IMR-90 (cell line): ENCODE measurements around the gene CLDN7. TPM values are rescaled to one million over a fixed set of nuclear protein-coding genes. Genes with fewer than 3 reads are reported as not detected.

ENCODE experiments used
- ATAC-seq: fragments of 200-7000 bp; cut with Tn5 transposase; 2 replicates; pipeline ENCODE4 v1.9.1; 2020; ENCODE audit warnings: low read depth, mild to moderate bottlenecking, moderate library complexity
- BruUV-seq: library from RNA; stranded (reverse); fragments of 400-500 nt; replicated peaks from 2 replicates; lab custom pipeline; 2021; lab: Mats Ljungman, UMichigan
- CTCF ChIA-PET: fragments of 300-600 bp; formaldehyde crosslinking; extraction: SDS; loops from one replicate; lab custom pipeline; 2021; ENCODE audit warnings: antibody characterized with exemption; lab: Yijun Ruan, JAX
- POLR2A ChIA-PET: fragments of 300-600 bp; sonication (Branson Sonifier 250); formaldehyde crosslinking; loops from one replicate; lab custom pipeline; 2022; ENCODE audit warnings: antibody characterized with exemption; ENCODE audit not compliant: unreplicated experiment; lab: Charles Lee
- DNase-seq: peaks from one replicate; pipeline ENCODE4 v3.0.0; 2013
- H2AFZ ChIP-seq: replicated peaks from 2 replicates; pipeline ENCODE3; 2013; ENCODE audit warnings: low read length, mild to moderate bottlenecking; ENCODE audit not compliant: poor library complexity
- H2AK5ac ChIP-seq: 2 replicates; pipeline ENCODE4 v1.6.1; 2013; ENCODE audit warnings: low read depth, low read length, inconsistent platforms
- H2AK9ac ChIP-seq: replicated peaks from 2 replicates; pipeline ENCODE3; 2013; ENCODE audit warnings: mild to moderate bottlenecking, low read depth, low read length, moderate library complexity; ENCODE audit not compliant: poor library complexity
- H2BK120ac ChIP-seq: 2 replicates; pipeline ENCODE4 v1.6.1; 2013; ENCODE audit warnings: low read depth, low read length, inconsistent platforms
- H2BK15ac ChIP-seq: 3 replicates; pipeline ENCODE4 v1.6.1; 2013; ENCODE audit warnings: low read depth, low read length, inconsistent platforms
- H2BK20ac ChIP-seq: 2 replicates; pipeline ENCODE4 v1.6.1; 2013; ENCODE audit warnings: low read depth, mild to moderate bottlenecking, inconsistent platforms, low read length, moderate library complexity
- H2BK5ac ChIP-seq: 2 replicates; pipeline ENCODE4 v1.6.1; 2013; ENCODE audit warnings: mild to moderate bottlenecking, low read depth, low read length, inconsistent platforms; ENCODE audit not compliant: poor library complexity, severe bottlenecking
- H3K14ac ChIP-seq: replicated peaks from 2 replicates; pipeline ENCODE4 v1.6.1; 2013; ENCODE audit warnings: low read depth, low read length, inconsistent platforms
- H3K18ac ChIP-seq: 2 replicates; pipeline ENCODE4 v1.6.1; 2013; ENCODE audit warnings: low read depth, low read length, control low read depth
- H3K23ac ChIP-seq: 2 replicates; pipeline ENCODE4 v1.6.1; 2013; ENCODE audit warnings: low read depth, low read length, inconsistent platforms
- H3K27ac ChIP-seq: 2 replicates; pipeline ENCODE4 v1.5.1; 2013; ENCODE audit warnings: mild to moderate bottlenecking, control low read depth, low read length; ENCODE audit not compliant: insufficient read depth
- H3K27me3 ChIP-seq: 2 replicates; pipeline ENCODE4 v1.6.1; 2013; ENCODE audit warnings: low read length; ENCODE audit not compliant: control insufficient read depth, insufficient read depth
- H3K36me3 ChIP-seq: 2 replicates; pipeline ENCODE4 v1.6.1; 2013; ENCODE audit warnings: low read length, mixed read lengths; ENCODE audit not compliant: control insufficient read depth, insufficient read depth
- H3K4ac ChIP-seq: 2 replicates; pipeline ENCODE4 v1.6.1; 2013; ENCODE audit warnings: low read depth, low read length, inconsistent platforms
- H3K4me1 ChIP-seq: 2 replicates; pipeline ENCODE4 v1.6.1; 2013; ENCODE audit warnings: low read length, mixed read lengths; ENCODE audit not compliant: control insufficient read depth, insufficient read depth
- H3K4me2 ChIP-seq: 2 replicates; pipeline ENCODE4 v1.6.1; 2013; ENCODE audit warnings: low read depth, mild to moderate bottlenecking, control low read depth, low read length, moderate library complexity
- H3K4me3 ChIP-seq: 2 replicates; pipeline ENCODE4 v1.5.1; 2013; ENCODE audit warnings: low read depth, mild to moderate bottlenecking, control low read depth, low read length, moderate library complexity; ENCODE audit not compliant: insufficient read depth
- H3K56ac ChIP-seq: 2 replicates; pipeline ENCODE4 v1.6.1; 2013; ENCODE audit warnings: low read length, inconsistent platforms; ENCODE audit not compliant: insufficient read depth; ENCODE audit errors: extremely low read depth
- H3K79me1 ChIP-seq, 2 experiments: 2 replicates each; pipeline ENCODE4 v1.6.1; 2013; ENCODE audit warnings: low read length in 2 of 2, inconsistent platforms in 1 of 2, low read depth in 1 of 2
- H3K9ac ChIP-seq: 2 replicates; pipeline ENCODE4 v1.6.1; 2013; ENCODE audit warnings: low read depth, low read length, control low read depth
- H3K9me1 ChIP-seq: 2 replicates; pipeline ENCODE4 v1.6.1; 2013; ENCODE audit warnings: low read length, inconsistent platforms; ENCODE audit not compliant: insufficient read depth
- H3K9me3 ChIP-seq: 2 replicates; pipeline ENCODE4 v1.6.1; 2013; ENCODE audit warnings: low read length; ENCODE audit not compliant: control insufficient read depth, insufficient read depth
- H4K20me1 ChIP-seq: 2 replicates; pipeline ENCODE4 v1.6.1; 2013; ENCODE audit warnings: low read length, inconsistent platforms; ENCODE audit not compliant: insufficient read depth
- H4K5ac ChIP-seq: 2 replicates; pipeline ENCODE4 v1.6.1; 2013; ENCODE audit warnings: mild to moderate bottlenecking, low read depth, low read length, control low read depth
- H4K8ac ChIP-seq, 2 experiments: 2 replicates each; pipeline ENCODE4 v1.6.1; 2013; ENCODE audit warnings: low read depth in 2 of 2, low read length in 2 of 2, control low read depth in 1 of 2, inconsistent platforms in 1 of 2
- H4K91ac ChIP-seq: 2 replicates; pipeline ENCODE4 v1.6.1; 2013; ENCODE audit warnings: low read depth, low read length, inconsistent platforms; ENCODE audit not compliant: insufficient read depth
- CEBPB ChIP-seq: IDR thresholded peaks from 2 replicates; pipeline ENCODE4 v1.6.1; 2012; ENCODE audit warnings: low read depth, low read length, improper control_type of control experiment
- CHD1 ChIP-seq: IDR thresholded peaks from 2 replicates; pipeline ENCODE4 v1.6.1; 2012; ENCODE audit warnings: low read depth, low read length, improper control_type of control experiment
- FOS ChIP-seq: fragments of 150-350 bp; IDR thresholded peaks from 2 replicates; pipeline ENCODE4 v1.6.1; 2016; ENCODE audit warnings: low read depth, low read length
- MAZ ChIP-seq: IDR thresholded peaks from 2 replicates; pipeline ENCODE4 v1.6.1; 2012; ENCODE audit warnings: low read depth, mild to moderate bottlenecking, low read length, improper control_type of control experiment, moderate library complexity, borderline replicate concordance
- MXI1 ChIP-seq: IDR thresholded peaks from 2 replicates; pipeline ENCODE4 v1.6.1; 2012; ENCODE audit warnings: low read depth, mild to moderate bottlenecking, low read length, moderate library complexity, borderline replicate concordance
- RFX5 ChIP-seq: IDR thresholded peaks from 2 replicates; pipeline ENCODE4 v1.8.0; 2012; ENCODE audit warnings: low read depth, mild to moderate bottlenecking, low read length, moderate library complexity
- SMC3 ChIP-seq: fragments of 150-350 bp; IDR thresholded peaks from 2 replicates; pipeline ENCODE4 v1.6.1; 2016; ENCODE audit warnings: low read depth, mild to moderate bottlenecking, antibody characterized with exemption, low read length, moderate library complexity
- WGBS, 2 experiments: methylation state at CpG; one replicate each; pipeline versions ENCODE4 v1.1.5 to v1.1.7; 2013; ENCODE audit warnings: missing lambda C conversion rate in 2 of 2; ENCODE audit not compliant: insufficient read length in 1 of 2; ENCODE audit errors: extremely low coverage in 2 of 2; 5-methylcytosine and 5-hydroxymethylcytosine counted together
- dilution Hi-C: fragments of 300-500 bp; cut with HindIII; formaldehyde crosslinking; loops from one replicate; pipeline ENCODE4 v1.14.3; 2018; ENCODE audit warnings: low sequenced_read_pairs; ENCODE audit not compliant: unreplicated experiment
- in situ Hi-C: fragments of 300-500 bp; cut with MboI; formaldehyde crosslinking; loops from 3 replicates; pipeline ENCODE4 v1.14.3; 2019; ENCODE audit warnings: low sequenced_read_pairs, inconsistent platforms, mixed read lengths
- intact Hi-C: fragments of 100-400 bp; cut with micrococcal nuclease; formaldehyde crosslinking; loops from 2 replicates; pipeline ENCODE4 v1.10.0; 2022
- polyA plus RNA-seq, 3 experiments: library from polyadenylated mRNA; depleted of rRNA; stranded (reverse); fragments of >200 nt; gene quantifications; 2 replicates each; pipeline ENCODE4 v1.2.3, GENCODE V29; 2012; ENCODE audit warnings: low replicate concordance in 1 of 3
- total RNA-seq: library from RNA; depleted of rRNA; stranded (reverse); fragments of >200 nt; gene quantifications from 2 replicates; pipeline ENCODE4 v1.2.3, GENCODE V29; 2012
- TF ChIP-seq, protein P1 (sequence below): conservative IDR thresholded peaks from 2 replicates; pipeline ENCODE4 v1.5.1; 2012; ENCODE audit warnings: mild to moderate bottlenecking, low read depth, low read length, improper control_type of control experiment
- TF ChIP-seq, protein P2 (sequence below): fragments of 150-350 bp; IDR thresholded peaks from 2 replicates; pipeline ENCODE4 v1.6.1; 2017; ENCODE audit warnings: mild to moderate bottlenecking, antibody characterized with exemption, low read length, low read depth

Gene CLDN7
- total and polyA plus RNA-seq, 2 of the 4 experiments (the other 2 are of a cell fraction): 1.4 TPM

DNA sequence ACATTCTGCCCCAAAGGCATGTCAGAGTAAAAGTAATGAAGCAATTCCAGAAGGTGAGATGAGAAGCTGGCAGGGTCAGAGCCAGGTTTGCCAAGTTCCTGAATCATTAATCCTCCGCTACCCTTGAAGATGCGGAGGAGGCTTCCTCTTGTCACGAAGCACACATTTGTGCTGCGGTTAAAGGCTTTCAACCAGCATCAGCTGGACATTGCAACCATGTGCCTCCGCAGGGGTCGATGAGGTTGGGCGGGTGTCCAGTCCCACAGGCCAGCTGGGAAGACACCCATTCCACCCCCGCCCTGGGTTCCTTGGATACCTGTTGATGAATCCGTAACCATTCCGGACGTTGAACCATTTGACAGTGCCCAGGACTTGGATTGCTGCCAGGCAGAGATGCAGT, 30.9 kb upstream of the CLDN7 start (continued):
- TF ChIP-seq FOS (no peak), MAZ (no peak), CEBPB (no peak)

DNA sequence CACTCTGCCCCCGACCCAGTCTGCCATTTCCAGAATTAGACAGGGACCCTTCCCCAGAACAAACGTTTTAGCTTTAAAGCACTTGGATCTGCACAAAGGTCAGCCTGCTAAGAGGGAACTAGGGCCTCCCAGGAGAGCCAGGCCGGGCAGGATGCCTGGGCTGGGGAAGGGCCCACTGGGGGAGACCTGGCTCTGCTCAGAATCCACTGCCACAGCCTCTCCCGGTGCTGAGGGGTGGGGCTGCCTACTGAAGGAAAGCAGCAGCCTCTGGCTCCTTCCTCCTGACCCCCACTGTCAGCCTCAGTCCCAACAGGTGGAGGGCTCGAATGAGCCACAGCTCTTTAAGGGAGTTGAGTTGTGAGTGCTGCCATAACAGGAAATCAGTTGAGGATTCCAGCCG, 30.5 kb upstream of the CLDN7 start:
- Histone ChIP-seq H4K5ac (no peak overlapping the region), H2AK9ac (no peak overlapping the region), H2BK5ac (no peak overlapping the region), H3K4me3 (no peak overlapping the region), H3K27me3 (peaks cover 65% of the 10 kb centered on the region), H4K8ac (no peak overlapping the region), H2AFZ (no peak overlapping the region), H3K14ac (no peak overlapping the region), H3K36me3 (no peaks in the 10 kb centered on the region), H4K20me1 (0 out of 2 replicates have a peak, but pooled peaks cover 3% of the 10 kb centered on the region), H3K4ac (no peak overlapping the region), H2AK5ac (no peak overlapping the region), H3K56ac (no peak overlapping the region), H2BK120ac (no peak overlapping the region), H3K9me1 (no peaks in the 10 kb centered on the region; the same call in 1 of the 2 replicates), H3K79me1 (no peaks in the 10 kb centered on the region), H3K4me2 (no peak overlapping the region), H3K4me1 (peaks cover 3% of the 10 kb centered on the region), H3K9ac (no peak overlapping the region), H3K9me3 (no peaks in the 10 kb centered on the region; the same call in 1 of the 2 replicates), H3K18ac (no peak overlapping the region), H3K23ac (no peak overlapping the region), H2BK20ac (no peak overlapping the region), H4K91ac (no peak overlapping the region), H3K27ac (no peak overlapping the region), H2BK15ac (no peak overlapping the region)
- intact Hi-C loops (no loop called here), in situ Hi-C loops (no loop called here), dilution Hi-C loops (no loop called here)
- WGBS, 2 experiments: 0% methylated on average over 1 of the region's 6 CpGs; no CpG with 5 or more reads in 1 of the 2 experiments
- POLR2A ChIA-PET: no interaction called here
- ATAC-seq (no peak), DNase-seq (no peak)
- CTCF ChIA-PET: no interaction called here
- BruUV-seq: no TSS peak
- TF ChIP-seq FOS (no peak), RFX5 (no peak), CHD1 (no peak), SMC3 (no peak), MAZ (no peak), MXI1 (no peak)
- TF ChIP-seq, protein P1, sequence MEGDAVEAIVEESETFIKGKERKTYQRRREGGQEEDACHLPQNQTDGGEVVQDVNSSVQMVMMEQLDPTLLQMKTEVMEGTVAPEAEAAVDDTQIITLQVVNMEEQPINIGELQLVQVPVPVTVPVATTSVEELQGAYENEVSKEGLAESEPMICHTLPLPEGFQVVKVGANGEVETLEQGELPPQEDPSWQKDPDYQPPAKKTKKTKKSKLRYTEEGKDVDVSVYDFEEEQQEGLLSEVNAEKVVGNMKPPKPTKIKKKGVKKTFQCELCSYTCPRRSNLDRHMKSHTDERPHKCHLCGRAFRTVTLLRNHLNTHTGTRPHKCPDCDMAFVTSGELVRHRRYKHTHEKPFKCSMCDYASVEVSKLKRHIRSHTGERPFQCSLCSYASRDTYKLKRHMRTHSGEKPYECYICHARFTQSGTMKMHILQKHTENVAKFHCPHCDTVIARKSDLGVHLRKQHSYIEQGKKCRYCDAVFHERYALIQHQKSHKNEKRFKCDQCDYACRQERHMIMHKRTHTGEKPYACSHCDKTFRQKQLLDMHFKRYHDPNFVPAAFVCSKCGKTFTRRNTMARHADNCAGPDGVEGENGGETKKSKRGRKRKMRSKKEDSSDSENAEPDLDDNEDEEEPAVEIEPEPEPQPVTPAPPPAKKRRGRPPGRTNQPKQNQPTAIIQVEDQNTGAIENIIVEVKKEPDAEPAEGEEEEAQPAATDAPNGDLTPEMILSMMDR: no peak
- TF ChIP-seq, protein P2, sequence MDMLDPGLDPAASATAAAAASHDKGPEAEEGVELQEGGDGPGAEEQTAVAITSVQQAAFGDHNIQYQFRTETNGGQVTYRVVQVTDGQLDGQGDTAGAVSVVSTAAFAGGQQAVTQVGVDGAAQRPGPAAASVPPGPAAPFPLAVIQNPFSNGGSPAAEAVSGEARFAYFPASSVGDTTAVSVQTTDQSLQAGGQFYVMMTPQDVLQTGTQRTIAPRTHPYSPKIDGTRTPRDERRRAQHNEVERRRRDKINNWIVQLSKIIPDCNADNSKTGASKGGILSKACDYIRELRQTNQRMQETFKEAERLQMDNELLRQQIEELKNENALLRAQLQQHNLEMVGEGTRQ: no peak
